ENCODE data around the gene HMCES. TPM values are rescaled to one million over a fixed set of nuclear protein-coding genes. Genes with fewer than 3 reads are reported as not detected.
"Not testable (repeated sequence)": the region's sequence is repeated elsewhere in the genome, so short reads cannot be mapped to it uniquely, and the experiment has no call there.

Gene HMCES
- total RNA-seq, 1 experiment from 2014 or later = 54.9 TPM

- DNase-seq (ENCODE audit: low read depth) = no peak
Measured at GRCh38 chr3:129320261-129320660, 41.6 kb downstream of the HMCES start.

GRCh38 chr3:129320825-129321487 lies 42.3 kb downstream of the HMCES start:
- no peak for DNase-seq (ENCODE audit: low read depth)

- DNase-seq (ENCODE audit: low read depth) = no peak
Measured at GRCh38 chr3:129321887-129322286, 43.2 kb downstream of the HMCES start.

DNA sequence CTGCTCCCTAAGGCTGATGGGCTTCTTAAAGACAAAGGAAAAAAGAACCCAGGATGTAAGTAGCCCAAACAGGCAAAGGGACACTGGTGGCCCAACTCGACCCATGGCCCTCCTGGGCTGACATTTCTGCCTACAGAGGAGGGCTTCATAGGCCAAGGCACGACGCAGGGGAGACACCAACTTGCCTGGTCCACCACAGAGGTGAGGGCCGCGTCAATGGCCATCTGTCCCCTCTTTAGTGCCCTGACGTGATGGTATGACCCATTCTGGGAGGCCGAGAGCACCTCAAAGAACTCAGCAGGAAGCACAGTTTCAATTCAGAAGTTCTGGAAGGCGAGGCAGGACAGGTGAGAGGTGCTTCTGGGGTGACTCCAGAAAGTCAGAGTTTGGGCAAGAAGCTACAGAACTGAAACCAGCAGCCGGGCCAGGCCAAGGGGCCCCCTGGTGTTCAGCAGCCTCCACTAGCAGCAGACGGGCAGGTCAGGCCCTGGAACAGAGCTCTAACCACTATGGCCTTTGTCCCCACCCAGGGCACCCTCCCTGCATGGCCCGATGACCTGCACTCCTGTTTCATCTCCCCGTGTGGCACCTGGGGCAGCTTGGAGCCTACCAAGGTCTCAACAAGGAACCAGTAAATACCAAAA lies 45.1 kb downstream of the HMCES start:
- DNase-seq (ENCODE audit: low read depth) = no peak

DNA sequence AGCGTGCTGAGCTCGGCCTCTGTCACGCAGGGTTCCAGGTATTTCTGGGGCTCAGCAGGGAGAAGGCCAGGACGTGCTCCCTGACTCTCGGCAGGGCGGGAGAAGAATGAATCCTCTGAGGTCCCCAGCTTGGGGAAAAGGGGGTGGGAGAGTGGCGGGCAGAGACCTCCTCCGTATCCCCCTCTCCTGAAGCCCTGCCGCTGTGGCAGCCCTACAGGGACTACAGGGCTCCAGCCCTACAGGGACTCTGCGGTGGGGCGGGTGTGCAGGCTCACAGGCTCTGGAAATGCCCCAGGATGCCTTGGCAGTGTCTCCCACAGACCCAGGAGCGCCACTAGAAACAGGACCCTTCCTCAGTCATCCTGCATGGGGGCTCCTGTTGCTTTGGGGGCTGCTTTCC lies 46.2 kb downstream of the HMCES start:
- DNase-seq (ENCODE audit: low read depth) = no peak

DNA sequence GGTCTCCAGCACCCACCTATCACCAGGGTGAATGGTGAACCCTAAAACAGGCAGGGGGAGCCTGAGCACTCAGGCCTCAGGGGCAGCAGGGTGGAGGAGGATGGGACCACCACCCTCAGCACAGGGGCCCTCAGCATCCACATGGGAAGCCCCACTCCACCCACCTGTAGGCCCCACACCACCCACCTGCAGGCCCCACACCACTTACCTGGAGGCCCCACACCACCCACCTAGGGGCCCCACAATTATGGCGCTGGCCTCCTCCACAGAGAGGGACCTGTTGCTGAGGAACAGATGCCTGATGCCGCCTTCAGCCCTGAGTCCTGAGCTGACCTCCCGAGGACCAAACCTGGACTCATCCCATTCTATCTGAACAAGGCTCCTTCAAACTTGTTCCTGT lies 46.7 kb downstream of the HMCES start:
- DNase-seq (ENCODE audit: low read depth) = no peak

GRCh38 chr3:129326138-129326537 lies 47.5 kb downstream of the HMCES start:
- no peak for DNase-seq (ENCODE audit: low read depth)

DNA sequence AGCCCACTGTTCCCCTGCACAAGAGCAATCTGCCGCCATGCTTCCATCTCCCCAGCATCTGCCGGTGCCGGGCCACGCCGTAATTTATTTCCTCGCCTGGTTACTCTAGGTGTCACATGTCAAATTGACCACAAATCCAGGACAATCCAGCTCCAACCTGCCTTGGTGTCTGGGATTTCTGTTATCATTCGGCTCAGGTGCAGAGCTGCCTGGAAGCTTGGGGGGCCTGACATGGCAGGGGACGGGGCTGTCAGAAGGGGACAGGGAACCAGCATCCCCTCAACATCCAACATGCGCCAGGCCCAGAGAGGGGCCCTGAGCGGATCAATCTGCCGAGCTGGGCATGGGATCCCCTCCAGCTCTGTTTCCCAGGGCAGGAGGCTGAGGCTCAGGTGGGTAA lies 47.9 kb downstream of the HMCES start:
- DNase-seq (ENCODE audit: low read depth) = no peak

DNA sequence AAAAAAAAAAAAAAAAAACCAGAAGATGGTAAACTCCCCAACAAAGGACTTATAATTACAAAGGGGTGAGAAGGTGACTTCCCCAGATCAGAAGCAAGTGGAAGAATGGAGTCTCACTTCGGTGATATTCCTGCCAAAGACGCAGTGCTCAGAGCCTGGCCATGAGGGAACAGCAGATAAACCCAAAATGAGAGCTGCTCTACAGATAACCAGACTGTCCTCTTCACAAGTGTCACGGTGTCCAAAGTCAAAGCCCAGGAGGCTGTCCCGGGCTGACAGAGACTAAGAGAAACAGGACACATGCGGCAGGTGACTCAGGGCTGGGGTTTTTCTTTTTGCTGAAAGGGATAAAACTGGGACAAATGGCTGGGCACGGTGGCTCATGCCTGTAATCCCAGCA lies 48.8 kb downstream of the HMCES start:
- no peak for DNase-seq (ENCODE audit: low read depth)

DNA sequence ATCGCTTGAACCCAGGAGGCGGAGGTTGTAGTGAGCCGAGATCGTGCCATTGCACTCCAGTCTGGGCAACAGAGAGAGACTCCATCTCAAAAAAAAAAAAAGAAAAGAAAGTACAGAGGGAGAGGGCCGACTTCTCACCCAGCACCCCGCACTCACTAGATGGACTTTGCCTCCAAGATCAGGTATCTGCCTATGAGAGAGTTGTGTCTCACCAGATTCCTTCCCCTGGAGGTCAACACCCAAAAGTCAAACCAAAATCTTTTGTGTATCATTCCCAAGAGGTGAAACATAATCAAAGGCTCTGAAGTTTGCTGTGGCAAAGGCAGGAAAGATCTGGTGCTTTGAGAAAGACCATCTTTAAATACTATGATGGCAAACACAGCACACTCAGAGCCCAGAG lies 51.2 kb downstream of the HMCES start:
- DNase-seq (ENCODE audit: low read depth) = no peak

DNA sequence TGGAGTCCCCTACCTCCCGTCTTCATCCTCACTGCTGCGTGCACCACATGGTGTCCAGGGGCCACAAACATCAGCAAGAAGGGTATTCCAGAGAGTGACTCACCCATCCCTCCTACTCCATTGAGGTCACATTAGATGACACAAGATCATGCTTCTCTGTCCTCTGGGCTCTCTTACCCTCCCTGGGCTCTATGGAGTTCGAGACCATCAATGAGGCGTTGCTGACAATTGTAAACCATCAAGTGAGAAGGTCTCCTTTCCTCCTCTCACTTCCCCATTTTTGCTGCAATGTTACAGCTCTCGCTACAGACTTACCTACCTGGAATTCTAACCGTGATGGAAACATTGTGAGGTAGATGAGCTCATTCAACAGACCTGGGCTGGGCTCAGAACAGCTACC lies 51.7 kb downstream of the HMCES start:
- DNase-seq (ENCODE audit: low read depth) = no peak

GRCh38 chr3:129333891-129334290 lies 55.2 kb downstream of the HMCES start:
- no peak for DNase-seq (ENCODE audit: low read depth)

- DNase-seq (ENCODE audit: low read depth) = no peak
Measured at GRCh38 chr3:129336093-129336706, 57.5 kb downstream of the HMCES start.

DNA sequence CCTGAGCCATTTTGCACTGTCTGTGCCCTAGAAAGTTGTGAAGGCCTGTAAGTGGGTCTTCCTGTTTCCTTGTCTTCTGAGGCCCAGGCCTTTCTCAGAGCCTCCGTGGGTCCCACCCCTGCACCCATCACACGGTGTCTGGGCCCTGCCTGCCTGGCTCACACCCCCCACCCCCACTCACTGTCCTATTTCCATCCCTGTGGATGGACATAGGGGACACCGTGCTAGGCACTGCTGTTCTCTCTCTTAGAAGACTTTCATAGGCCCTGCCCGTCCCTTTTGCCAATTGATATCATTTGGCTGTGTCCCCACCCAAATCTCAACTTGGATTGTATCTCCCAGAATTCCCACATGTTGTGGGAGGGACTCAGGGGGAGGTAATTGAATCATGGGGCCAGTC lies 59.0 kb downstream of the HMCES start:
- DNase-seq (ENCODE audit: low read depth) = not testable (repeated sequence)

GRCh38 chr3:129339186-129339585 lies 60.5 kb downstream of the HMCES start:
- not testable (repeated sequence) for DNase-seq (ENCODE audit: low read depth)

DNA sequence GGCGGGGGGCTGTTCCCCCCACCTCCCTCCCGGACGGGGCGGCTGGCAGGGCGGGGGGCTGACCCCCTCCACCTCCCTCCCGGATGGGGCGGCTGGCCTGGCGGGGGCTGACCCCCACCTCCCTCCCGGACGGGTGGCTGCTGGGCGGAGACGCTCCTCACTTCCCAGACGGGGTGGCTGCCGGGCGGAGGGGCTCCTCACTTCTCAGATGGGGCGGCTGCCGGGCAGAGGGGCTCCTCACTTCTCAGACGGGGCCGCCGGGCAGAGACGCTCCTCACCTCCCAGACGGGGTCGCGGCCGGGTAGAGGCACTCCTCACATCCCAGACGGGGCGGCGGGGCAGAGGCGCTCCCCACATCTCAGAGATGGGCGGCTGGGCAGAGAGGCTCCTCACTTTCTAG lies 61.2 kb downstream of the HMCES start:
- not testable (repeated sequence) for DNase-seq (ENCODE audit: low read depth)

GRCh38 chr3:129341331-129342141 lies 62.9 kb downstream of the HMCES start:
- DNase-seq (ENCODE audit: low read depth) = no peak

GRCh38 chr3:129343643-129344360 lies 65.1 kb downstream of the HMCES start:
- no peak for DNase-seq (ENCODE audit: low read depth)

- no peak for DNase-seq (ENCODE audit: low read depth)
Measured at GRCh38 chr3:129344540-129345220, 66.0 kb downstream of the HMCES start.

DNA sequence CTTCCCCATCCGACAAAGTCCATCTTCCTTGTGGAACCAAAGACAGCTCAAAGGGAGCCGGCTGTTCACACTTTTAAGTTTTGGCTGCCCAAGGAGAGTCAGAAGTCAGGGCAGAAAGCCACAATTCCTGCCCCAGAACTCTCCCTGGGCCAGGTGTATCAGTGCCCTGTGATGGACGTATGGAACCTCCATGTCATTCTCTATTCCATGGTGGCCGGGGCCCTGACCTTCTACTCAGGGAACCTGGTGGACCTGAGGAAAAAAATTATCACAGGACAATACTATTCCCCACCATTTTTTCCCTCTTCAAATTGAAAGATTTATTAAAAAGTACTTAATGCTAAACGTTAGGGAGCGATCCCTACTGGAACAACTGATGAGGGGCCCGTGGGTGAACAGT lies 66.6 kb downstream of the HMCES start:
- no peak for DNase-seq (ENCODE audit: low read depth)

DNA sequence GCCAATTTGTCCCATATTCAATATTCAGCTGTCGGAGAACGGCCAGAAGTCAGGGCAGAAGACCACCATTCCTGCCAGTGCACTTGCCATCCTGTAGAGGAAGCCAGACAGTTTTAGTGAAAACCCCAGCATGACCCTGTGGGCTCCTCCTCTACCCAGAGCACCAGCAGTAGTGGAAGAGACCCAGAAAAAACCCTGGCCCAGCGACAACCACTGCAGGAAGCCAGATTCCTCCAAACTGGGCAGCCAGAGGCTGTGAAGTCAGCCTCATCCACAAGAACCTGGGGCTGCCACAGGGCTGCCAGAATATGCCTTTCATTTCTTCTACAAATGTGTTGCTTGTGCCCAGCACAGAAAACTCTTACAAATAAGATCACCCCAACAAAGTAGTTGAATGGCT lies 67.3 kb downstream of the HMCES start:
- no peak for DNase-seq (ENCODE audit: low read depth)
